WTC11 (cell line): Measurements from ENCODE around the gene C1QC. TPM values are rescaled to one million over a fixed set of nuclear protein-coding genes. Genes with fewer than 3 reads are reported as not detected.

ENCODE experiments used
- ATAC-seq: fragments of 200-7000 bp; cut with Tn5 transposase; 2 replicates; pipeline ENCODE4 v1.10.0; 2021; ENCODE audit warnings: mild to moderate bottlenecking, moderate library complexity
- CTCF ChIA-PET: fragments of 300-600 bp; sonication (Branson Sonifier 250); formaldehyde crosslinking; loops from one replicate; lab custom pipeline; 2021; ENCODE audit warnings: antibody characterized with exemption; lab: Charles Lee
- POLR2A ChIA-PET: fragments of 350-600 bp; sonication (Branson Sonifier 250); formaldehyde crosslinking; loops from one replicate; lab custom pipeline; 2021; ENCODE audit warnings: antibody characterized with exemption; lab: Charles Lee
- DNase-seq: peaks from one replicate; pipeline ENCODE4 v3.0.0; 2021; ENCODE audit warnings: low spot score
- H3K27ac Mint-ChIP-seq: 2 replicates; pipeline ENCODE4 v1.8.0; 2021; ENCODE audit warnings: mixed read lengths
- H3K27me3 Mint-ChIP-seq: 2 replicates; pipeline ENCODE4 v1.8.0; 2021; ENCODE audit warnings: low read depth, mild to moderate bottlenecking, moderate library complexity, mixed read lengths
- H3K36me3 Mint-ChIP-seq: 2 replicates; pipeline ENCODE4 v1.8.0; 2021; ENCODE audit warnings: mixed read lengths
- H3K4me1 Mint-ChIP-seq: 2 replicates; pipeline ENCODE4 v1.8.0; 2022; ENCODE audit warnings: mixed read lengths
- H3K4me3 Mint-ChIP-seq: 2 replicates; pipeline ENCODE4 v1.8.0; 2021; ENCODE audit warnings: mild to moderate bottlenecking, moderate library complexity, mixed read lengths
- H3K9me3 Mint-ChIP-seq: 2 replicates; pipeline ENCODE4 v1.8.0; 2021; ENCODE audit warnings: mixed read lengths
- CREB1 ChIP-seq: sonication (generic); formaldehyde crosslinking; IDR thresholded peaks from 2 replicates; pipeline ENCODE4 v1.8.0; 2023; ENCODE audit warnings: mild to moderate bottlenecking, missing genetic modification reagents
- ETV6 ChIP-seq: sonication (generic); formaldehyde crosslinking; IDR thresholded peaks from 2 replicates; pipeline ENCODE4 v1.8.1; 2022; ENCODE audit warnings: mild to moderate bottlenecking, missing genetic modification reagents
- JAZF1 ChIP-seq: fragments of 250-450 bp; sonication (Bioruptor Pico); IDR thresholded peaks from 2 replicates; pipeline ENCODE4 v1.9.0; 2021; ENCODE audit warnings: moderate library complexity, mild to moderate bottlenecking, inconsistent platforms
- RORB ChIP-seq: fragments of 250-450 bp; sonication (Bioruptor Pico); IDR thresholded peaks from 2 replicates; pipeline ENCODE4 v1.9.0; 2021; ENCODE audit warnings: mild to moderate bottlenecking
- TP53 ChIP-seq: sonication (generic); formaldehyde crosslinking; IDR thresholded peaks from 2 replicates; pipeline ENCODE4 v1.8.1; 2023; ENCODE audit warnings: mild to moderate bottlenecking, missing genetic modification reagents
- ZNF416 ChIP-seq: fragments of 250-450 bp; sonication (Bioruptor Pico); IDR thresholded peaks from 2 replicates; pipeline ENCODE4 v1.9.0; 2021; ENCODE audit warnings: mild to moderate bottlenecking, inconsistent platforms
- ZNF423 ChIP-seq: fragments of 250-450 bp; sonication (Bioruptor Pico); IDR thresholded peaks from 2 replicates; pipeline ENCODE4 v2.1.2; 2022; ENCODE audit warnings: mild to moderate bottlenecking, moderate library complexity
- total RNA-seq: library from RNA; stranded (reverse); gene quantifications from 3 replicates; pipeline ENCODE4 v1.2.3, GENCODE V29; 2021
- TF ChIP-seq, protein P1 (sequence below): sonication (generic); formaldehyde crosslinking; IDR thresholded peaks from 2 replicates; pipeline ENCODE4 v1.8.1; 2023; ENCODE audit warnings: mild to moderate bottlenecking, missing genetic modification reagents, moderate library complexity
- TF ChIP-seq, protein P2 (sequence below): sonication (generic); formaldehyde crosslinking; IDR thresholded peaks from 2 replicates; pipeline ENCODE4 v1.8.1; 2022; ENCODE audit warnings: mild to moderate bottlenecking, moderate library complexity, missing genetic modification reagents
- TF ChIP-seq, protein P3 (sequence below): sonication (generic); formaldehyde crosslinking; IDR thresholded peaks from 2 replicates; pipeline ENCODE4 v1.8.1; 2023; ENCODE audit warnings: mild to moderate bottlenecking, missing genetic modification reagents
- TF ChIP-seq, protein P4 (sequence below): sonication (generic); formaldehyde crosslinking; IDR thresholded peaks from 2 replicates; pipeline ENCODE4 v1.8.0; 2022; ENCODE audit warnings: missing genetic modification reagents
- TF ChIP-seq, protein P5 (sequence below): sonication (generic); formaldehyde crosslinking; IDR thresholded peaks from 2 replicates; pipeline ENCODE4 v1.8.1; 2023; ENCODE audit warnings: mild to moderate bottlenecking, missing genetic modification reagents, moderate library complexity

The C1QC gene
- total RNA-seq, 1 experiment from 2014 or later: 0.28 TPM

DNA sequence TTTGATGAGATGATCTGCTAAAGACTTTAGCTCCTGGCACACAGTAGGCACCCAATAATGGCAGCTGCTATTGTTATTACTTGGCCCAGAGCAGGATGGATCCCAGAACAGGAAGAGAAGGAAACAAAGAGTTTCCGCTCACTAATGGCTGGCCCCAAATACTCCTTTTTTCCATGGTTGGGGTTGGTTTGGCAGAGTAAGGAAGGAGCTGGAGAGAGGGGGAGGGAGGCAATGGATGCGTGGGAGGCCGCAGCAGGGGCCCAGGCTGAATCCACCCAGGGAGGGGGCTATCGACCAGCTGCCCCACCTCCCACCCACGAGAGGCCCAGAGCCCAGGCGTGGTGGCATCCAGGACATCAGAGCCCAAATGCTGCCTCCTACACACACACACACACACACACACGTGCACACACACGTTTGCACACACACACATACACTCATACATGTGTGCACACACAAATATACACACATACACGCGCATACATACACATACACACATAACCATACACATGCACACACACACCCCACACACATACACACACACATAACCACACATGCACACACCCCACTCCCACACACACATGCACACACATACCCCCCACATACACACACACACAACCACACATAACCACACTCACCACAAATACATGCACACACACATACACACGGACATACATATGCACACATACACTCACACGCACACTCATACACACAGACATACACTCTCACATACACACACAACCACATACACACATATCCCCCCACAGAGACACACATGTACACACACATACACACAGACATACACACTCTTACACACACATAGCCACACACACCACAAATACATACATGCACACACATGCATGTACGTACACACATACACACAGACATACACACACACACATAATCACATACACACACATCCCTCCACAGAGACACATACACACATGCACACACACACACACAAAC, 34.8 kb downstream of the C1QC start:
- Mint-ChIP-seq H3K27ac (no peak overlapping the region), H3K4me1 (peaks cover 5% of the 10 kb centered on the region; the same call in 1 of the 2 replicates), H3K36me3 (no peaks in the 10 kb centered on the region), H3K9me3 (no peaks in the 10 kb centered on the region), H3K4me3 (no peak overlapping the region), H3K27me3 (no peaks in the 10 kb centered on the region)
- DNase-seq: no peak
- CTCF ChIA-PET: interaction anchor here (0.7 to 2.3 kb wide), 3 partner anchors 26 to 184 kb away, joined by 4 to 12 read pairs (median 8); no protein-coding TSS in a partner anchor
- ATAC-seq: no peak
- POLR2A ChIA-PET: no interaction called here
- TF ChIP-seq, protein P1, sequence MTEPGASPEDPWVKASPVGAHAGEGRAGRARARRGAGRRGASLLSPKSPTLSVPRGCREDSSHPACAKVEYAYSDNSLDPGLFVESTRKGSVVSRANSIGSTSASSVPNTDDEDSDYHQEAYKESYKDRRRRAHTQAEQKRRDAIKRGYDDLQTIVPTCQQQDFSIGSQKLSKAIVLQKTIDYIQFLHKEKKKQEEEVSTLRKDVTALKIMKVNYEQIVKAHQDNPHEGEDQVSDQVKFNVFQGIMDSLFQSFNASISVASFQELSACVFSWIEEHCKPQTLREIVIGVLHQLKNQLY (CRISPR knock-in tag): no peak
- TF ChIP-seq, protein P2, sequence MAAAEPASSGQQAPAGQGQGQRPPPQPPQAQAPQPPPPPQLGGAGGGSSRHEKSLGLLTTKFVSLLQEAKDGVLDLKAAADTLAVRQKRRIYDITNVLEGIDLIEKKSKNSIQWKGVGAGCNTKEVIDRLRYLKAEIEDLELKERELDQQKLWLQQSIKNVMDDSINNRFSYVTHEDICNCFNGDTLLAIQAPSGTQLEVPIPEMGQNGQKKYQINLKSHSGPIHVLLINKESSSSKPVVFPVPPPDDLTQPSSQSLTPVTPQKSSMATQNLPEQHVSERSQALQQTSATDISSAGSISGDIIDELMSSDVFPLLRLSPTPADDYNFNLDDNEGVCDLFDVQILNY (CRISPR knock-in tag): no peak
- no peak for TF ChIP-seq ZNF416
- no peak for TF ChIP-seq TP53 (CRISPR knock-in tag)
- no peak for TF ChIP-seq CREB1
- TF ChIP-seq, protein P3, sequence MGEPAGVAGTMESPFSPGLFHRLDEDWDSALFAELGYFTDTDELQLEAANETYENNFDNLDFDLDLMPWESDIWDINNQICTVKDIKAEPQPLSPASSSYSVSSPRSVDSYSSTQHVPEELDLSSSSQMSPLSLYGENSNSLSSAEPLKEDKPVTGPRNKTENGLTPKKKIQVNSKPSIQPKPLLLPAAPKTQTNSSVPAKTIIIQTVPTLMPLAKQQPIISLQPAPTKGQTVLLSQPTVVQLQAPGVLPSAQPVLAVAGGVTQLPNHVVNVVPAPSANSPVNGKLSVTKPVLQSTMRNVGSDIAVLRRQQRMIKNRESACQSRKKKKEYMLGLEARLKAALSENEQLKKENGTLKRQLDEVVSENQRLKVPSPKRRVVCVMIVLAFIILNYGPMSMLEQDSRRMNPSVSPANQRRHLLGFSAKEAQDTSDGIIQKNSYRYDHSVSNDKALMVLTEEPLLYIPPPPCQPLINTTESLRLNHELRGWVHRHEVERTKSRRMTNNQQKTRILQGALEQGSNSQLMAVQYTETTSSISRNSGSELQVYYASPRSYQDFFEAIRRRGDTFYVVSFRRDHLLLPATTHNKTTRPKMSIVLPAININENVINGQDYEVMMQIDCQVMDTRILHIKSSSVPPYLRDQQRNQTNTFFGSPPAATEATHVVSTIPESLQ (CRISPR knock-in tag): no peak

DNA sequence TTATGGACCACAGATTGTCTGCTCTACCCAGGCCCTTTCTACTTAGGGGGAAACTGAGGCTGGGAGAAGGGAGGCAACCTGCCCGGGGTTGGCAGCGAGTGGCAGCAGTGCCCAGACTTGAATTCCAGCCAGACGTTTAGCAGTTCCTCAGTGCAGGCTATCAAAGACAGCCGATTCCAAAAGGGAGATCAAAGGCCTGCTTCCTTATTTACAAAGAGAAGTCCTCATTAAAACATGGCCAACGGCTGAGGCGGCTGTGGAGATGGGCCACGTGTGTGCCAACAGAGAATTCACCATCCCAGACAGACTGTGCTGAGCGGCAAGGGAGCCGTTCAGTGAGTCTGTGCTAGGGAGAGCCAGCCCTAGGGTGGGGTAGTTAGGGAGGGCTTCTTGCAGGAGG, 37.3 kb downstream of the C1QC start:
- no peak overlapping the region for H3K4me3 Mint-ChIP-seq
- peaks cover 2% of the 10 kb centered on the region for H3K4me1 Mint-ChIP-seq
- ATAC-seq (no peak), DNase-seq (no peak)
- CTCF ChIA-PET: interaction anchor here (1.1 kb wide), 1 partner anchor 250 kb away, joined by 3 read pairs; no protein-coding TSS in a partner anchor
- H3K27ac Mint-ChIP-seq: no peak overlapping the region
- no peaks in the 10 kb centered on the region for H3K36me3 Mint-ChIP-seq
- H3K9me3 Mint-ChIP-seq: no peaks in the 10 kb centered on the region
- H3K27me3 Mint-ChIP-seq: no peaks in the 10 kb centered on the region
- POLR2A ChIA-PET: no interaction called here
- TF ChIP-seq JAZF1 (CRISPR knock-in tag): no peak
- TF ChIP-seq, all 79 proteins: peak for 0

DNA sequence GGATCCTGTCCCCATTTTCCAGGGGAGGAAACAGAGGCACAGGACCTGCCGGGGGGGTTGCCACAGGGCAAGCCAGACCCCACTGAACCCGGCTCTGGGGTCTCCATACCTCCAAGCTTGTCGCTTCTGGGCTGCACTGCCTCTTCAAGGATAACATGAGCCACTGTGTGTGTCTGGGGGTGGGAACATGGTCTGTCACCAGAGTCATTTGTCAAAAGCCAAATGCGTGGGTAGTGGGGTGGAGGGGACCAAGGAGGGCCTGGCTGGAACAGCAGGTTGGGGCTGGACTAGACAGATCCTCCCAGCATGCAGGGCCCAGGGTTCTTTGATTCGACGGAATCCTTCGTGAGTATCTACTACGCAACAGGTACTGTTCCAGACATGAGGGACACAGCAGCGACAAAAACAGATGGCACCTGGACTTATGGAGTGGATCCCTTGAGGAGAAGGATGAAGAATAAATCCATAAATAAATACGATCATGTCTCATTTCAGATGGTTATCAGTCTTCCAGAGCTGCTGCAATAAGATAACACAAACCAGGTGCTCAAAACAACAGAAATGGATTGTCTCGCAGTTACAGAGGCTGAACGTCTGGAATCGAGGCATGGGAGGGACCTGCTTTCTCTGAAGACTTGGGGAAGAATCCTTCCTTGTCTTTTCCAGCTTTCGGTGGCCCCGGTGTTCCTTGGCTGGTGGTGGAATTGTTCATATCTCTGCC, 38.3 kb downstream of the C1QC start:
- no peak for DNase-seq
- no peak overlapping the region for H3K4me3 Mint-ChIP-seq
- no peaks in the 10 kb centered on the region for H3K36me3 Mint-ChIP-seq
- ATAC-seq: no peak
- H3K27ac Mint-ChIP-seq: no peak overlapping the region
- TF ChIP-seq RORB (CRISPR knock-in tag): no peak
- no peak for TF ChIP-seq ETV6
- TF ChIP-seq, protein P4, sequence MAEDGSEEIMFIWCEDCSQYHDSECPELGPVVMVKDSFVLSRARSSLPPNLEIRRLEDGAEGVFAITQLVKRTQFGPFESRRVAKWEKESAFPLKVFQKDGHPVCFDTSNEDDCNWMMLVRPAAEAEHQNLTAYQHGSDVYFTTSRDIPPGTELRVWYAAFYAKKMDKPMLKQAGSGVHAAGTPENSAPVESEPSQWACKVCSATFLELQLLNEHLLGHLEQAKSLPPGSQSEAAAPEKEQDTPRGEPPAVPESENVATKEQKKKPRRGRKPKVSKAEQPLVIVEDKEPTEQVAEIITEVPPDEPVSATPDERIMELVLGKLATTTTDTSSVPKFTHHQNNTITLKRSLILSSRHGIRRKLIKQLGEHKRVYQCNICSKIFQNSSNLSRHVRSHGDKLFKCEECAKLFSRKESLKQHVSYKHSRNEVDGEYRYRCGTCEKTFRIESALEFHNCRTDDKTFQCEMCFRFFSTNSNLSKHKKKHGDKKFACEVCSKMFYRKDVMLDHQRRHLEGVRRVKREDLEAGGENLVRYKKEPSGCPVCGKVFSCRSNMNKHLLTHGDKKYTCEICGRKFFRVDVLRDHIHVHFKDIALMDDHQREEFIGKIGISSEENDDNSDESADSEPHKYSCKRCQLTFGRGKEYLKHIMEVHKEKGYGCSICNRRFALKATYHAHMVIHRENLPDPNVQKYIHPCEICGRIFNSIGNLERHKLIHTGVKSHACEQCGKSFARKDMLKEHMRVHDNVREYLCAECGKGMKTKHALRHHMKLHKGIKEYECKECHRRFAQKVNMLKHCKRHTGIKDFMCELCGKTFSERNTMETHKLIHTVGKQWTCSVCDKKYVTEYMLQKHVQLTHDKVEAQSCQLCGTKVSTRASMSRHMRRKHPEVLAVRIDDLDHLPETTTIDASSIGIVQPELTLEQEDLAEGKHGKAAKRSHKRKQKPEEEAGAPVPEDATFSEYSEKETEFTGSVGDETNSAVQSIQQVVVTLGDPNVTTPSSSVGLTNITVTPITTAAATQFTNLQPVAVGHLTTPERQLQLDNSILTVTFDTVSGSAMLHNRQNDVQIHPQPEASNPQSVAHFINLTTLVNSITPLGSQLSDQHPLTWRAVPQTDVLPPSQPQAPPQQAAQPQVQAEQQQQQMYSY: no peak
- TF ChIP-seq, protein P5, sequence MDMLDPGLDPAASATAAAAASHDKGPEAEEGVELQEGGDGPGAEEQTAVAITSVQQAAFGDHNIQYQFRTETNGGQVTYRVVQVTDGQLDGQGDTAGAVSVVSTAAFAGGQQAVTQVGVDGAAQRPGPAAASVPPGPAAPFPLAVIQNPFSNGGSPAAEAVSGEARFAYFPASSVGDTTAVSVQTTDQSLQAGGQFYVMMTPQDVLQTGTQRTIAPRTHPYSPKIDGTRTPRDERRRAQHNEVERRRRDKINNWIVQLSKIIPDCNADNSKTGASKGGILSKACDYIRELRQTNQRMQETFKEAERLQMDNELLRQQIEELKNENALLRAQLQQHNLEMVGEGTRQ (CRISPR knock-in tag): no peak
- no peak for TF ChIP-seq ZNF423 (CRISPR knock-in tag)
- POLR2A ChIA-PET: no interaction called here
- no peaks in the 10 kb centered on the region for H3K27me3 Mint-ChIP-seq
- peaks cover 4% of the 10 kb centered on the region for H3K4me1 Mint-ChIP-seq
- CTCF ChIA-PET: interaction anchor here (0.6 kb wide), 1 partner anchor 180 kb away, joined by 3 read pairs; no protein-coding TSS in a partner anchor
- H3K9me3 Mint-ChIP-seq: no peaks in the 10 kb centered on the region
